GM18870 (cell line): Measurements from ENCODE around the gene PEAR1.

Source experiments
- ATAC-seq: cut with Tn5 transposase; IDR thresholded peaks from one replicate; pipeline ENCODE4 v1.9.1; 2021; ENCODE audit warnings: moderate library complexity; ENCODE audit not compliant: unreplicated experiment

PEAR1 gene

GRCh38 chr1:156881101-156881500 lies 12.4 kb upstream of the PEAR1 start:
- ATAC-seq = no peak

- no peak for ATAC-seq
Observed at GRCh38 chr1:156881663-156882062, 11.9 kb upstream of the PEAR1 start.

- no peak for ATAC-seq
Observed at GRCh38 chr1:156882543-156882942, 11.0 kb upstream of the PEAR1 start.

- ATAC-seq = no peak
Observed at GRCh38 chr1:156883919-156884318, 9.6 kb upstream of the PEAR1 start.

GRCh38 chr1:156884560-156885184 lies 8.8 kb upstream of the PEAR1 start:
- no peak for ATAC-seq

GRCh38 chr1:156885314-156885713 lies 8.2 kb upstream of the PEAR1 start:
- no peak for ATAC-seq

- no peak for ATAC-seq
Observed at GRCh38 chr1:156885880-156886355, 7.6 kb upstream of the PEAR1 start.

GRCh38 chr1:156886583-156887281 lies 6.8 kb upstream of the PEAR1 start:
- ATAC-seq = no peak

GRCh38 chr1:156887317-156887716 lies 6.2 kb upstream of the PEAR1 start:
- no peak for ATAC-seq

- ATAC-seq = no peak
Observed at GRCh38 chr1:156887734-156888133, 5.8 kb upstream of the PEAR1 start.

GRCh38 chr1:156889802-156890580 lies 3.5 kb upstream of the PEAR1 start:
- no peak for ATAC-seq

GRCh38 chr1:156892190-156893047 lies 1.1 kb upstream of the PEAR1 start:
- ATAC-seq = no peak

GRCh38 chr1:156894001-156894400 lies 483 bp downstream of the PEAR1 start:
- ATAC-seq = no peak

- no peak for ATAC-seq
Observed at GRCh38 chr1:156894711-156895454, 1.4 kb downstream of the PEAR1 start.

GRCh38 chr1:156895455-156895812 lies 1.9 kb downstream of the PEAR1 start:
- ATAC-seq = no peak

GRCh38 chr1:156895927-156896326 lies 2.4 kb downstream of the PEAR1 start:
- no peak for ATAC-seq

- no peak for ATAC-seq
Observed at GRCh38 chr1:156896490-156897033, 3.0 kb downstream of the PEAR1 start.

- ATAC-seq = no peak
Observed at GRCh38 chr1:156897078-156897825, 3.7 kb downstream of the PEAR1 start.

- no peak for ATAC-seq
Observed at GRCh38 chr1:156898161-156898566, 4.6 kb downstream of the PEAR1 start.
